ENCODE results near the gene EFNA5. TPM values are rescaled to one million over a fixed set of nuclear protein-coding genes. Genes with fewer than 3 reads are reported as not detected.

Gene EFNA5
- polyA plus RNA-seq, 1 of the 3 experiments (the other 2 are of a cell fraction), result 0.81 TPM

DNA sequence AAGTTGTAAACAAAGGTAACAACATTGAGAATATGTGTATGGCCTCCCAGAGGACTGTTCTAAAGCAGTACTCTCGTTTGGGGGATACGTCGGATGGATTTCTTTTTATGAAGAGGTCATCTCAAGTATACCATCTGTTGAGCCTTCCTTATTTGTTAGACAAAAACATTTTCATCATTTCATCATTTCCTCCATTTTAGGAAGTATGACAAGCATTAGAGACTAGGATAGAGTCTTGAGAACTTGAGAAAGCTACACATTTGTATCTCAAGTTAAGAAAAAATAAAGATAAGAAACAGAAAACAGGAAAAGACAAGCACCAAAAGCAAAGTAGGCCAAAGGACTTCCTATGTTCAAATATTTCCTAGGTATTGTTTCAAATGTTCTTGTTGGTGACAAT is 307.0 kb downstream of the EFNA5 start:
- H3K79me2 ChIP-seq (ENCODE audit: insufficient read depth), result no peaks in the 10 kb centered on the region
- H3K9ac ChIP-seq, result no peak overlapping the region
- TF ChIP-seq TAF1 (IDR thresholded peaks at IDR 0.05; ENCODE audit: borderline replicate concordance, low read depth, low read length) (no peak), RAD21 (IDR thresholded peaks at IDR 0.05; ENCODE audit: low read length) (no peak)
- TF ChIP-seq, protein P1, sequence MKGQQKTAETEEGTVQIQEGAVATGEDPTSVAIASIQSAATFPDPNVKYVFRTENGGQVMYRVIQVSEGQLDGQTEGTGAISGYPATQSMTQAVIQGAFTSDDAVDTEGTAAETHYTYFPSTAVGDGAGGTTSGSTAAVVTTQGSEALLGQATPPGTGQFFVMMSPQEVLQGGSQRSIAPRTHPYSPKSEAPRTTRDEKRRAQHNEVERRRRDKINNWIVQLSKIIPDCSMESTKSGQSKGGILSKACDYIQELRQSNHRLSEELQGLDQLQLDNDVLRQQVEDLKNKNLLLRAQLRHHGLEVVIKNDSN (IDR thresholded peaks at IDR 0.05; ENCODE audit: borderline replicate concordance, low read depth), result no peak
- H3K27me3 ChIP-seq (ENCODE audit: insufficient read depth), result no peaks in the 10 kb centered on the region
- POLR2A ChIA-PET, result no interaction called here
- no peak overlapping the region for H3K4me2 ChIP-seq
- no peak for DNase-seq
- CTCF ChIA-PET, result interaction anchor here (0.6 to 1.1 kb wide), 2 partner anchors 17 to 73 kb away, joined by 3 read pairs; no protein-coding TSS in a partner anchor
- no peaks in the 10 kb centered on the region for H3K9me2 ChIP-seq
- no peaks in the 10 kb centered on the region for H3K36me3 ChIP-seq (replicated peaks in 1 of 2; ENCODE audit: control insufficient read depth in 1 of 2, insufficient read depth in 2 of 2, low read length in 1 of 2)
- no peaks in the 10 kb centered on the region for H4K20me1 ChIP-seq (ENCODE audit: insufficient read depth)
- H3K4me1 ChIP-seq (ENCODE audit: control insufficient read depth in 1 of 2, insufficient read depth in 2 of 2, low read depth in 1 of 2, low read length in 1 of 2), result peaks cover 2 to 10% of the 10 kb centered on the region in 2 experiments; a peak in 2 of 4 replicates
- no peak overlapping the region for H3K4me3 ChIP-seq (ENCODE audit: low read depth in 2 of 2, low read length in 1 of 2)
- WGBS (ENCODE audit: low lambda C conversion rate), result 84% methylated on average over 3 of the region's 3 CpGs
- H3K9me3 ChIP-seq, result no peaks in the 10 kb centered on the region
- no peak overlapping the region for H3K27ac ChIP-seq (ENCODE audit: low read depth in 2 of 2, low read length in 1 of 2)
- H2AFZ ChIP-seq (ENCODE audit: low read depth), result no peak overlapping the region
- H3F3A ChIP-seq (replicated peaks; ENCODE audit: insufficient read depth), result peaks cover 10% of the 10 kb centered on the region

DNA sequence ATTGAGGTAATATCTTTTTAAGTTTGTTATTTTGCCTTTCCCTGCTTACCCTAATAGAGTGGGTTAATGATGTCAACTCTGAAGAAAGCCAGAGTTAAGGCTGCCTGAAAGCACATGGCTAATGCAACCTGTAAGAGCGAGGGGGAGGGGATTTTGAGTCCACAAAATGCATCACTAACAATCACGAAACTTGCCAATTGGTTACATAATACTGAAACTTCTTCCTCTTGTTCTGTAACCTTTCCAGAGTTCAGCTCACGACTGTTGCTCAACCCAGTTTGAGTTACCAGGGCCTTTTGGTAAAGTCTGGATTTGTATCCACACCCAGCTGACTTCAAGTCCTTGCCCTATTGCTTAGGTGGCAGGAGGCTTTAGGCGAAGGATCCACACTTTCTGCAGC is 308.8 kb downstream of the EFNA5 start:
- Histone ChIP-seq H3K9ac (no peak overlapping the region), H3K27me3 (ENCODE audit: insufficient read depth) (no peaks in the 10 kb centered on the region), H3K4me2 (no peak overlapping the region), H3K36me3 (replicated peaks in 1 of 2; ENCODE audit: control insufficient read depth in 1 of 2, insufficient read depth in 2 of 2, low read length in 1 of 2) (no peaks in the 10 kb centered on the region), H3K27ac (ENCODE audit: low read depth in 2 of 2, low read length in 1 of 2) (no peak overlapping the region), H3K79me2 (ENCODE audit: insufficient read depth) (no peaks in the 10 kb centered on the region), H3K4me1 (ENCODE audit: control insufficient read depth in 1 of 2, insufficient read depth in 2 of 2, low read depth in 1 of 2, low read length in 1 of 2) (peaks cover 2 to 10% of the 10 kb centered on the region in 2 experiments; a peak in 2 of 4 replicates), H3K9me3 (no peaks in the 10 kb centered on the region), H3K4me3 (ENCODE audit: low read depth in 2 of 2, low read length in 1 of 2) (no peak overlapping the region), H4K20me1 (ENCODE audit: insufficient read depth) (no peaks in the 10 kb centered on the region), H2AFZ (ENCODE audit: low read depth) (no peak overlapping the region), H3K9me2 (no peaks in the 10 kb centered on the region), H3F3A (replicated peaks; ENCODE audit: insufficient read depth) (peaks cover 10% of the 10 kb centered on the region)
- TF ChIP-seq, protein P1 (IDR thresholded peaks at IDR 0.05; ENCODE audit: borderline replicate concordance, low read depth), result no peak
- TF ChIP-seq GATA2 (CRISPR knock-in tag; IDR thresholded peaks at IDR 0.05), result no peak
- TF ChIP-seq GABPA (IDR thresholded peaks at IDR 0.05; ENCODE audit: low read depth), result no peak
- TF ChIP-seq RCOR1 (IDR thresholded peaks at IDR 0.05; ENCODE audit: low read length), result no peak
- TF ChIP-seq IRF3 (IDR thresholded peaks at IDR 0.05; ENCODE audit: low read depth, low read length), result no peak
- CTCF ChIA-PET, result no interaction called here
- no peak for DNase-seq
- POLR2A ChIA-PET, result no interaction called here
- 82% methylated on average over 4 of the region's 4 CpGs for WGBS (ENCODE audit: low lambda C conversion rate)

- no peaks in the 10 kb centered on the region for H3K27me3 ChIP-seq (ENCODE audit: insufficient read depth)
- peaks cover 2 to 10% of the 10 kb centered on the region in 2 experiments; a peak in 2 of 4 replicates for H3K4me1 ChIP-seq (ENCODE audit: control insufficient read depth in 1 of 2, insufficient read depth in 2 of 2, low read depth in 1 of 2, low read length in 1 of 2)
- POLR2A ChIA-PET, result no interaction called here
- 0 out of 2 replicates have a peak overlapping the region, but pooled peaks have one; percentile 3 for H3K4me2 ChIP-seq
- H3F3A ChIP-seq (replicated peaks; ENCODE audit: insufficient read depth), result peaks cover 10% of the 10 kb centered on the region
- H4K20me1 ChIP-seq (ENCODE audit: insufficient read depth), result no peaks in the 10 kb centered on the region
- WGBS (ENCODE audit: low lambda C conversion rate), result 61% methylated on average over 2 of the region's 2 CpGs
- H3K9ac ChIP-seq, result no peak overlapping the region
- no peaks in the 10 kb centered on the region for H3K9me2 ChIP-seq
- H2AFZ ChIP-seq (ENCODE audit: low read depth), result peak overlapping the region; percentile 67; the same call in 1 of the 2 replicates
- no peaks in the 10 kb centered on the region for H3K9me3 ChIP-seq
- no peak overlapping the region for H3K27ac ChIP-seq (ENCODE audit: low read depth in 2 of 2, low read length in 1 of 2)
- no peak for DNase-seq
- H3K4me3 ChIP-seq (ENCODE audit: low read depth in 2 of 2, low read length in 1 of 2), result no peak overlapping the region
- no peaks in the 10 kb centered on the region for H3K79me2 ChIP-seq (ENCODE audit: insufficient read depth)
- no peaks in the 10 kb centered on the region for H3K36me3 ChIP-seq (replicated peaks in 1 of 2; ENCODE audit: control insufficient read depth in 1 of 2, insufficient read depth in 2 of 2, low read length in 1 of 2)
- CTCF ChIA-PET, result no interaction called here
- TF ChIP-seq GATA2 (CRISPR knock-in tag; IDR thresholded peaks at IDR 0.05), result no peak
- TF ChIP-seq TAF1 (IDR thresholded peaks at IDR 0.05; ENCODE audit: borderline replicate concordance, low read depth, low read length), result no peak
- TF ChIP-seq REST (IDR thresholded peaks at IDR 0.05; ENCODE audit: low read depth, low read length), result no peak
- no peak for TF ChIP-seq EZH2phosphoT487 (IDR thresholded peaks at IDR 0.05; ENCODE audit: borderline replicate concordance, low read depth)
- TF ChIP-seq, protein P2, sequence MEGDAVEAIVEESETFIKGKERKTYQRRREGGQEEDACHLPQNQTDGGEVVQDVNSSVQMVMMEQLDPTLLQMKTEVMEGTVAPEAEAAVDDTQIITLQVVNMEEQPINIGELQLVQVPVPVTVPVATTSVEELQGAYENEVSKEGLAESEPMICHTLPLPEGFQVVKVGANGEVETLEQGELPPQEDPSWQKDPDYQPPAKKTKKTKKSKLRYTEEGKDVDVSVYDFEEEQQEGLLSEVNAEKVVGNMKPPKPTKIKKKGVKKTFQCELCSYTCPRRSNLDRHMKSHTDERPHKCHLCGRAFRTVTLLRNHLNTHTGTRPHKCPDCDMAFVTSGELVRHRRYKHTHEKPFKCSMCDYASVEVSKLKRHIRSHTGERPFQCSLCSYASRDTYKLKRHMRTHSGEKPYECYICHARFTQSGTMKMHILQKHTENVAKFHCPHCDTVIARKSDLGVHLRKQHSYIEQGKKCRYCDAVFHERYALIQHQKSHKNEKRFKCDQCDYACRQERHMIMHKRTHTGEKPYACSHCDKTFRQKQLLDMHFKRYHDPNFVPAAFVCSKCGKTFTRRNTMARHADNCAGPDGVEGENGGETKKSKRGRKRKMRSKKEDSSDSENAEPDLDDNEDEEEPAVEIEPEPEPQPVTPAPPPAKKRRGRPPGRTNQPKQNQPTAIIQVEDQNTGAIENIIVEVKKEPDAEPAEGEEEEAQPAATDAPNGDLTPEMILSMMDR (IDR thresholded peaks at IDR 0.05), result peak; percentile 27
- TF ChIP-seq, protein P1 (IDR thresholded peaks at IDR 0.05; ENCODE audit: borderline replicate concordance, low read depth), result no peak
These were observed 310.9 kb downstream of the EFNA5 start for GRCh38 chr5:107359916-107360234.

Measured in SK-N-SH (cell line).